Measurements from ENCODE around the gene KCNG2. TPM values are rescaled to one million over a fixed set of nuclear protein-coding genes. Genes with fewer than 3 reads are reported as not detected.
A peak's percentile ranks its signal among the peaks of the same experiment; 100 is the strongest.
"Not testable (repeated sequence)": the region's sequence is repeated elsewhere in the genome, so short reads cannot be mapped to it uniquely, and the experiment has no call there.

The KCNG2 gene
- under 1 TPM in 2 of 3 donors, not detected in 1; 0.45 to 0.48 TPM for polyA plus RNA-seq (ENCODE audit: insufficient read length in 3 of 3)
- long read RNA-seq, donor 1: 0 reads
- long read RNA-seq, donor 2: 0 reads
- long read RNA-seq, donor 3: 0 reads
- long read RNA-seq, donor 4: 0 reads
- long read RNA-seq, donor 5: 0 reads
- long read RNA-seq, donor 6: 0 reads
- long read RNA-seq, donor 7: 0 reads
- long read RNA-seq, donor 8: 0 reads
- long read RNA-seq, donor 9: 0 reads
- long read RNA-seq, donor 10: 0 reads
- long read RNA-seq, donor 11: 0 reads
- long read RNA-seq, donor 12: 0 reads
- long read RNA-seq, donor 13: 0 reads
- long read RNA-seq, donor 14: 0 reads
- long read RNA-seq, donor 15: 0 reads
- long read RNA-seq, donor 16, partial matches to known transcripts: 12 of 54 reads
- long read RNA-seq, donor 16, other reads (novel, unspliced or antisense): 42 of 54 reads

DNA sequence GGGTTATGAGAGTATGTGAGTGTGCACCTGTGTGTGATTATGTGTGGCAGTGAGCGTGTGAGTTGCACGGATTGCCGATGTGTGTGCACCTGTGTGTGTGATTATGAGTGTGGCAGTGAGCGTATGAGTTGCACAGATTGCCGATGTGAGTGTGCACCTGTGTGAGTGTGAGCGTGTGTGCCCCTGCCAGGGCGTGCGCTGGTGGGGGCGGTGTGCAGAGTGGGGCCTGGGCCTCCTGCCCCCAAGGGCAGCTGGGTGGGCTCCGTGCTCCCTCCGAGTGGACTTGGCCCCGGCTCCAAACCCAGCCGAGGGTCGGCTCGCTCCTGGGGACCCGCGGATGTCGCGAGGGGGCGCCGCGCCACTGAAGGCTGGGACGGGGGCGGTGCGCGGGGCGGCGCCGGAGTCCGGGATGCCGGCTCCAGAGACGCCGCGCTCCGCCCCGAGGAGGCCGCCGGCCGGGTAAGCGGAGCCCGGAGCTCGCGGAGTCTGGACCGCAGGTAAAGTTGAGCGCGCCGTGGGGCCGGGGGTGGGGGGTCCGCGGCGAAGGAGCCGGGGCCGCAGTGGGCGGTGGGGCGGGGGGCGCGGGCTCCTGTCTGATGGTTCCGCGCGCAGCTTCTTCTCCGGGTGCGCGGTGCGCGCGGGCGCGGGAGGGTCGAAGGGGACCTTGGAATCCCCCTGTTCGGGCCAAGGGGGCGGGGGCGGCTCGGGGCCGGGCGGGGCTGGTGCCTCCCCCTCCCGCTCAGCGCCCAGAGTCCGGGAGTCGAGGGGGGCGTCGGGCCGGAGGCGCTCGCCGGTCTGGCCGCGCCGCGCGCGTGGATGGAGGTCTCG lies at the start of gene KCNG2:
Gene KCNG2 (plus strand): TSS at position 421 of the 828 bp plus-strand sequence. CDS start 65,730 bp downstream, outside the sequence.
- DNase-seq (ENCODE audit: extremely low read depth in 1 of 11, low read depth in 9 of 11, low spot score in 4 of 11): peak in 3 of 11 donors; percentile 37 to 54 (median 41)

GRCh38 chr18:79748321-79749180 lies 49.2 kb upstream of the KCNG2 start:
- no peak for DNase-seq (ENCODE audit: extremely low read depth in 1 of 11, low read depth in 9 of 11, low spot score in 4 of 11)

- DNase-seq (ENCODE audit: extremely low read depth in 1 of 11, low read depth in 9 of 11, low spot score in 4 of 11): peak in 4 of 11 donors; percentile 18 to 35 (median 29)
These were observed 48.2 kb upstream of the KCNG2 start for GRCh38 chr18:79749251-79750191.

DNA sequence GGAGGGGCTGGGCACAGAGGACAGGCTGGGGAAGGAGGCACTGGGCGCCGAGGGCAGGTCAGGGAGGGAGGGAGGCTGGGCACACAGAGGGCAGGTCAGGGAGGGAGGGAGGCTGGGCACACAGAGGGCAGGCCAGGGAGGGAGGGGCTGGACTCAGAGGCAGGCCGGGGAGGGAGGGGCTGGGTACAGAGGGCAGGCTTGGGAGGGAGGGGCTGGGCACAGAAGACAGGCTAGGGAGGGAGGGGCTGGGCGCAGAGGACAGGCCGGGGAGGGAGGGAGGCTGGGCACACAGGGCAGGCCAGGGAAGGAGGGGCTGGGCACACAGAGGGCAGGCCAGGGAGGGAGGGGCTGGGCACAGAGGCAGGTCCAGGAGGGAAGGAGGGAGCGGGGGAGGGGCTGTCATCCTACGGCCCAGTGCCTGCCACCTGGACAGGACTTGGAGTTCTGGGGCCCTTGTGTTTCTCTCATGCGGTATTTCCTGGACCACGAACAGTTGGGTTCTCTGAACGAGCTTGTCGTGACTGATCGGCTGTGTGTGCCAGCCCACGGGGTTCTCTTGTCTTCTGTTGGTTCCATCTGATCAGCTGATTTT lies 46.7 kb upstream of the KCNG2 start:
- peak in 3 of 11 donors; percentile 10 to 22 (median 15) for DNase-seq (ENCODE audit: extremely low read depth in 1 of 11, low read depth in 9 of 11, low spot score in 4 of 11)

DNA sequence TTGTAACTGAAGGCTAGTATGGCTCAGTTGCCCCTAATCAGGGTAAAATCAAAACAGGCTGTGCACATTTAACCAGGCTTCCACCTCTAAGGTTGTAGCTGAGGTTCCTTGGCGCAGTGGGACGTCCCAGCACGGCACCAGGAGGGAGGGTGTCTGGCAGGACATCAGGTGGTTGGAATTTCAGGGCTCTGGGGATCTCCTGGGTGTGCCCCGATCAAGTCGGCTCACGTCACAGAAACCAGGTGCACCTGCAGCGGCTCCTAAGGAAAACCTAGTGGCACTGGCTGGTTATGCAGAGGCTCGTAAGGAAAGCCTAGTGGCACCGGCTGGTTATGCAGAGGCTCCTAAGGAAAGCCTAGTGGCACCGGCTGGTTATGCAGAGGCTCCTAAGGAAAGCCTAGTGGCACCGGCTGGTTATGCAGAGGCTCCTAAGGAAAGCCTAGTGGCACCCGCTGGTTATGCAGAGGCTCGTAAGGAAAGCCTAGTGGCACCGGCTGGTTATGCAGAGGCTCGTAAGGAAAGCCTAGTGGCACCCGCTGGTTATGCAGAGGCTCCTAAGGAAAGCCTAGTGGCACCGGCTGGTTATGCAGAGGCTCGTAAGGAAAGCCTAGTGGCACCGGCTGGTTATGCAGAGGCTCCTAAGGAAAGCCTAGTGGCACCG lies 45.7 kb upstream of the KCNG2 start:
- DNase-seq (ENCODE audit: extremely low read depth in 1 of 11, low read depth in 9 of 11, low spot score in 4 of 11): not testable (repeated sequence)

- not testable (repeated sequence) for DNase-seq (ENCODE audit: extremely low read depth in 1 of 11, low read depth in 9 of 11, low spot score in 4 of 11)
These were observed 44.8 kb upstream of the KCNG2 start for GRCh38 chr18:79752946-79753345.

- DNase-seq (ENCODE audit: extremely low read depth in 1 of 11, low read depth in 9 of 11, low spot score in 4 of 11): no peak
These were observed 44.3 kb upstream of the KCNG2 start for GRCh38 chr18:79753391-79753851.

GRCh38 chr18:79754022-79754761 lies 43.5 kb upstream of the KCNG2 start:
- DNase-seq (ENCODE audit: extremely low read depth in 1 of 11, low read depth in 9 of 11, low spot score in 4 of 11): no peak

DNA sequence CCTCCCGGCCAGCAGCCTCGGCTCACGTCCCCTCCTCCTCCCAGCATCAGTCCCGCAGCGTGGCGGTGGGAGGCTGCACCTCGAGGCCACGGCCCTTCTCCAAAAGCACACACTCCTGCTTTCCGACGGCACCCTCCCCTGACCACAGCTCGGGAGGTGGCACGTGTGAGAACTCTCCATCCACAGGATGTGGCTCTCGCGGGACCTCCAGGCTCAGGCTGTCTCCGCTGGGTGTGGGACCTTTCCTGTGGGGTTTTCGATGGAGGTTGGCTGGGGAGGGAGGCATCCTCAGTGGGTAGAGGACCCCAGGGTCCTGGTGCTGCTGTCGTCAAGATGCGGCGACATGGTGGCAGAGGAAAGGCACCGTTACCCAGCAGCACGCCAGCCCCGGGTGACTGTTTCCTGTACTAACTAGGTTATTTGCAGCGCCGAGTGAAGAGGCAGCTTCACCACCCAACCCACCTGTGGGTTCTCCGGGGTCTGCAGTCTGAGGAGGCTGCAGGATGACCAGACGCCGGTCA lies 42.8 kb upstream of the KCNG2 start:
- no peak for DNase-seq (ENCODE audit: extremely low read depth in 1 of 11, low read depth in 9 of 11, low spot score in 4 of 11)

- DNase-seq (ENCODE audit: extremely low read depth in 1 of 11, low read depth in 9 of 11, low spot score in 4 of 11): no peak
These were observed 42.1 kb upstream of the KCNG2 start for GRCh38 chr18:79755496-79756142.

DNA sequence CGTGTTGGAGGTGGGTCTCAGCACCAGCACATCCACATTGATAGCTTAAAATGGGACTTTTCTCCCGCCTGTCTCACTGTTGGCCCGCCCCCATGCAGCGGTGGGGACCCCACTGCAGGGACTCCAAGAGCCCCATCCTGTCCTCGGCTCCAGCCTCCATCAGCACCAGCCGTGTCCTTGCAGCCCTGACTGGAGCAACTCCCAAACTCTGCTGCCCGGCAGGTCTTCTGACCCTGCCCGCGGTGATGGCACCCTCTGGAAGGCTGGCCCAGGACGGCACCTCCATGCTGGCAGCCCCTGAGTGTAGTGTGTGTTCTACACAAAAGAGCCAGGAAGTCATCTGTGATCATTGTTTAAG lies 41.6 kb upstream of the KCNG2 start:
- DNase-seq (ENCODE audit: extremely low read depth in 1 of 11, low read depth in 9 of 11, low spot score in 4 of 11): no peak

DNA sequence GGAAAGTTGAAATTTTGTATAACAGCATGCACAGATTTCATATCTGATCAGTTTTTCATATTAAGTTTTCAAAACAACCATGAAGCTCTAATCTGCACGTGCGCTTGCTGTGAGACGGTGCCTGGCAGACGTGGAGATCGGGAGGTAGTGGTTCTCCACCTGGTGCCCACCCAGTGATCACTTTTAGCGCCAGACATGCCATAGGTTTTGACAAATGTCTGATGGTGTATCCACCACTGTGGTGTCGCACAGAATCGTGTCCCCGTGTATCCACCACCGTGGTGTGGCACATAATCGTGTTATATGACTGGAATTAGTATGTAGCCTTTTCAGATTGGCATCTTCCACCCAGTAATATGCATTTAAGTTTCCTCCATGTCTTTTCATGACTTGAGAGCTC lies 40.9 kb upstream of the KCNG2 start:
- no peak for DNase-seq (ENCODE audit: extremely low read depth in 1 of 11, low read depth in 9 of 11, low spot score in 4 of 11)

- DNase-seq (ENCODE audit: extremely low read depth in 1 of 11, low read depth in 9 of 11, low spot score in 4 of 11): no peak
These were observed 37.4 kb upstream of the KCNG2 start for GRCh38 chr18:79760348-79760747.

DNA sequence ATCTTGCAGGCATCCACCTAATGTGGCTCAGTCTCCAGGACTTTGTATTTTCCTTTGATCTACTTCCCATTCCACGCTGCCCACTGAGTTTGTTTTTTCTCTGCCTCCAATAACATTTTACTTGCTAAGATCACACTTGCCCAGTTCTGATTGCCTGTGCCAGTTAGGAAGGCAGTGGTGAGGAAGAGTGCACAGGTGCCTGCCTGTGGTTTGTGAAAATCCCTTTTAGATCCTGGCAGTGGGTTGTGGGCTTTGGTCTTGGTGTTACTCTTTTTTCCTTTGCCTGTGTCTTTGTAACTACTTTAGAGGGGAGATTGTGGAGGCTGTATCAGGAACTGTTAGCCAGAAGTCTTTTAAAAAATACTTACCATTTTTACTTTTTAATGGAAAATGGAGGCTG lies 36.9 kb upstream of the KCNG2 start:
- no peak for DNase-seq (ENCODE audit: extremely low read depth in 1 of 11, low read depth in 9 of 11, low spot score in 4 of 11)

GRCh38 chr18:79763407-79763806 lies 34.3 kb upstream of the KCNG2 start:
- no peak for DNase-seq (ENCODE audit: extremely low read depth in 1 of 11, low read depth in 9 of 11, low spot score in 4 of 11)

DNA sequence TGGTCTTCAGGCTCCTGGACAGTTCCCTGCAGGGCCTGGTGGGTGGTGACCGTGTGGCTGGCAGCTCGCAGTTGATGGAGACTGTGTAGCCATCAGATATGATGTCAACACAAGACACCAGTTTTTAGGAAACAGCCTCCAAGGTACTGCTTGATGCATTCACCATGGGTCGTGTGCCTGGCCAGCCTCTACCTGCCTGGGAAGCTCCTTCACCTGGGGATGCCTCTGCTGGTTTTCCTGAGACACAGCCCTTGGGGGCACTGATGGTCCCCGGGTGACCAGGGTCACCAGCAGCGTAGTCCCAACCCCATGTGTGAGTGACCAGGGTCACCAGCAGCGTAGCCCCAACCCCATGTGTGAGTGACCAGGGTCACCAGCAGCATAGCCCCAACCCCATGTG lies 33.6 kb upstream of the KCNG2 start:
- DNase-seq (ENCODE audit: extremely low read depth in 1 of 11, low read depth in 9 of 11, low spot score in 4 of 11): no peak
